Glomerular visceral epithelial cell (primary cell): ENCODE measurements around the gene NAALADL2.
"Not testable (repeated sequence)": the region's sequence is repeated elsewhere in the genome, so short reads cannot be mapped to it uniquely, and the experiment has no call there.

ENCODE experiments used
- DNase-seq: peaks from one replicate; pipeline ENCODE4 v3.0.0-alpha.2; 2016; ENCODE audit errors: extremely low spot score

NAALADL2 gene

GRCh38 chr3:175743733-175744400 is 884.7 kb downstream of the NAALADL2 start:
- DNase-seq = peak; percentile 52

- DNase-seq = no peak
Measured at GRCh38 chr3:175746308-175746707, 887.2 kb downstream of the NAALADL2 start.

- DNase-seq = no peak
Measured at GRCh38 chr3:175748087-175748730, 889.1 kb downstream of the NAALADL2 start.

- no peak for DNase-seq
Measured at GRCh38 chr3:175749981-175750380, 890.8 kb downstream of the NAALADL2 start.

- no peak for DNase-seq
Measured at GRCh38 chr3:175751089-175751488, 892.0 kb downstream of the NAALADL2 start.

- DNase-seq = no peak
Measured at GRCh38 chr3:175763948-175764347, 904.8 kb downstream of the NAALADL2 start.

GRCh38 chr3:175764722-175765121 is 905.6 kb downstream of the NAALADL2 start:
- no peak for DNase-seq

- DNase-seq = no peak
Measured at GRCh38 chr3:175770426-175770825, 911.3 kb downstream of the NAALADL2 start.

GRCh38 chr3:175777495-175777894 is 918.4 kb downstream of the NAALADL2 start:
- DNase-seq = no peak

- DNase-seq = no peak
Measured at GRCh38 chr3:175777965-175778364, 918.8 kb downstream of the NAALADL2 start.

GRCh38 chr3:175778994-175779393 is 919.9 kb downstream of the NAALADL2 start:
- DNase-seq = no peak

GRCh38 chr3:175787109-175787508 is 928.0 kb downstream of the NAALADL2 start:
- not testable (repeated sequence) for DNase-seq

GRCh38 chr3:175792245-175792644 is 933.1 kb downstream of the NAALADL2 start:
- DNase-seq = no peak

- DNase-seq = no peak
Measured at GRCh38 chr3:175798326-175798725, 939.2 kb downstream of the NAALADL2 start.

GRCh38 chr3:175805825-175806224 is 946.7 kb downstream of the NAALADL2 start:
- DNase-seq = no peak

- no peak for DNase-seq
Measured at GRCh38 chr3:175807175-175807574, 948.0 kb downstream of the NAALADL2 start.

GRCh38 chr3:175818811-175819464 is 959.8 kb downstream of the NAALADL2 start:
- DNase-seq = no peak

GRCh38 chr3:175822766-175823491 is 963.8 kb downstream of the NAALADL2 start:
- DNase-seq = not testable (repeated sequence)

GRCh38 chr3:175825016-175825580 is 966.0 kb downstream of the NAALADL2 start:
- not testable (repeated sequence) for DNase-seq

GRCh38 chr3:175826759-175827158 is 967.6 kb downstream of the NAALADL2 start:
- no peak for DNase-seq

- DNase-seq = not testable (repeated sequence)
Measured at GRCh38 chr3:175829809-175830208, 970.7 kb downstream of the NAALADL2 start.

- DNase-seq = not testable (repeated sequence)
Measured at GRCh38 chr3:175835763-175836162, 976.6 kb downstream of the NAALADL2 start.
